HepG2 (cell line): ENCODE data around the gene OR2V2. TPM values are rescaled to one million over a fixed set of nuclear protein-coding genes. Genes with fewer than 3 reads are reported as not detected.

Experiments used
- ARNT2 ChIP-seq: sonication (generic); formaldehyde crosslinking; IDR thresholded peaks from 2 replicates; pipeline ENCODE4 v1.8.0; 2022; ENCODE audit warnings: mild to moderate bottlenecking, low read depth, missing genetic modification reagents, moderate library complexity
- CCAR2 ChIP-seq: fragments of 200-400 bp; formaldehyde crosslinking; optimal IDR thresholded peaks from 2 replicates; pipeline ENCODE3; 2018; ENCODE audit warnings: low read depth, mild to moderate bottlenecking, low read length, moderate library complexity
- CEBPB ChIP-seq: IDR thresholded peaks from 2 replicates; pipeline ENCODE4 v1.6.1; 2011; ENCODE audit warnings: low read depth, low read length, improper control_type of control experiment, borderline replicate concordance
- CEBPZ ChIP-seq: IDR thresholded peaks from 2 replicates; pipeline ENCODE4 v1.6.1; 2012; ENCODE audit warnings: low read length, improper control_type of control experiment
- EZH2 ChIP-seq: conservative IDR thresholded peaks from 2 replicates; pipeline ENCODE4 v1.6.1; 2012; ENCODE audit warnings: mild to moderate bottlenecking, low read depth, low read length, moderate library complexity
- JUNB ChIP-seq: sonication (generic); formaldehyde crosslinking; IDR thresholded peaks from 2 replicates; pipeline ENCODE4 v1.8.0; 2022; ENCODE audit warnings: missing genetic modification reagents, mild to moderate bottlenecking, borderline replicate concordance
- KMT2B ChIP-seq: IDR thresholded peaks from 2 replicates; pipeline ENCODE4 v1.6.1; 2016; ENCODE audit warnings: missing genetic modification reagents, missing compliant biosample characterization
- LBX2 ChIP-seq: sonication (generic); formaldehyde crosslinking; IDR thresholded peaks from 2 replicates; pipeline ENCODE4 v1.5.0; 2020; ENCODE audit warnings: missing genetic modification reagents, mild to moderate bottlenecking, borderline replicate concordance
- MAFF ChIP-seq: IDR thresholded peaks from 2 replicates; pipeline ENCODE4 v1.6.1; 2011; ENCODE audit warnings: low read depth, low read length, improper control_type of control experiment
- MED13 ChIP-seq: sonication (generic); formaldehyde crosslinking; IDR thresholded peaks from 2 replicates; pipeline ENCODE4 v1.5.0; 2020; ENCODE audit warnings: missing genetic modification reagents
- MIER3 ChIP-seq: IDR thresholded peaks from 2 replicates; pipeline ENCODE4 v1.6.1; 2016; ENCODE audit warnings: missing compliant biosample characterization, borderline replicate concordance
- PHF20 ChIP-seq: sonication (generic); formaldehyde crosslinking; IDR thresholded peaks from 2 replicates; pipeline ENCODE4 v1.5.0; 2020; ENCODE audit warnings: mild to moderate bottlenecking, missing genetic modification reagents
- PHF8 ChIP-seq: sonication (generic); formaldehyde crosslinking; IDR thresholded peaks from 2 replicates; pipeline ENCODE4 v1.5.0; 2020; ENCODE audit warnings: missing genetic modification reagents
- THAP8 ChIP-seq: sonication (generic); formaldehyde crosslinking; IDR thresholded peaks from 2 replicates; pipeline ENCODE4 v1.5.1; 2020; ENCODE audit warnings: missing genetic modification reagents, mild to moderate bottlenecking, borderline replicate concordance
- TRIM22 ChIP-seq: fragments of 450-650 bp; IDR thresholded peaks from 2 replicates; pipeline ENCODE4 v1.6.1; 2017
- XBP1 ChIP-seq: sonication (generic); formaldehyde crosslinking; IDR thresholded peaks from 2 replicates; pipeline ENCODE4 v1.5.0; 2020; ENCODE audit warnings: missing genetic modification reagents
- ZC3H13 ChIP-seq: sonication (generic); formaldehyde crosslinking; IDR thresholded peaks from 2 replicates; pipeline ENCODE4 v1.8.1; 2023; ENCODE audit warnings: mild to moderate bottlenecking, missing genetic modification reagents, moderate library complexity
- ZFYVE20 ChIP-seq: sonication (generic); formaldehyde crosslinking; IDR thresholded peaks from 2 replicates; pipeline ENCODE4 v1.8.0; 2023; ENCODE audit warnings: low read depth, mild to moderate bottlenecking, moderate library complexity, missing genetic modification reagents, borderline replicate concordance
- ZNF207 ChIP-seq: fragments of 450-650 bp; IDR thresholded peaks from 2 replicates; pipeline ENCODE4 v1.6.1; 2016; ENCODE audit warnings: antibody characterized with exemption, borderline replicate concordance
- ZNF263 ChIP-seq: sonication (generic); formaldehyde crosslinking; IDR thresholded peaks from 2 replicates; pipeline ENCODE4 v1.4.0; 2020; ENCODE audit warnings: missing genetic modification reagents
- ZNF496 ChIP-seq: sonication (generic); formaldehyde crosslinking; IDR thresholded peaks from 2 replicates; pipeline ENCODE4 v1.8.1; 2023; ENCODE audit warnings: mild to moderate bottlenecking, moderate library complexity, missing genetic modification reagents; ENCODE audit not compliant: insufficient replicate concordance
- ZNF652 ChIP-seq: IDR thresholded peaks from 2 replicates; pipeline ENCODE4 v1.6.1; 2016; ENCODE audit warnings: low read depth, borderline replicate concordance
- ZNF746 ChIP-seq: sonication (generic); formaldehyde crosslinking; IDR thresholded peaks from 2 replicates; pipeline ENCODE4 v1.8.0; 2022; ENCODE audit warnings: mild to moderate bottlenecking, missing genetic modification reagents
- ZNF788 ChIP-seq: sonication (generic); formaldehyde crosslinking; IDR thresholded peaks from 2 replicates; pipeline ENCODE4 v1.5.0; 2020; ENCODE audit warnings: mild to moderate bottlenecking, missing genetic modification reagents, borderline replicate concordance
- polyA plus RNA-seq, 8 experiments: library from polyadenylated mRNA; depleted of rRNA in 3 of 8; stranded (reverse) in 7 of 8; unstranded in 1 of 8; fragments of >200 nt; fragmentation: Illumina TruSeq in 4 of 8; extraction: Trizol in 4 of 8; gene quantifications; 2 replicates each; pipeline versions ENCODE4 v1.2.1 to v1.2.3, GENCODE V29; 2011 to 2016; ENCODE audit warnings: low read depth in 4 of 8, missing spikeins in 1 of 8, mixed read lengths in 1 of 8; ENCODE audit not compliant: insufficient read depth in 1 of 8
- total RNA-seq, 5 experiments: library from RNA; depleted of rRNA; stranded (reverse); fragments of >200 nt; fragmentation: Illumina TruSeq; extraction: Trizol; gene quantifications; 2 replicates each; pipeline ENCODE4 v1.2.3, GENCODE V29; 2016; ENCODE audit warnings: low read depth in 1 of 5

The OR2V2 gene
- total and polyA plus RNA-seq, 2 of the 13 experiments (the other 11 are each of a cell fraction or from before 2014, with no cell fraction given), result not detected

- TF ChIP-seq TRIM22, result no peak
- TF ChIP-seq ZNF207, result no peak
- TF ChIP-seq CEBPB, result no peak
- TF ChIP-seq ZNF788 (CRISPR knock-in tag), result peak; percentile 65; the same call in 1 of the 2 replicates
- TF ChIP-seq PHF8 (CRISPR knock-in tag), result no peak; the same call in none of the 2 replicates
- TF ChIP-seq ZFYVE20 (CRISPR knock-in tag), result 0 out of 2 replicates have a peak, but pooled peaks have one; percentile 26
- TF ChIP-seq CEBPZ, result no peak
- TF ChIP-seq MAFF, result no peak
- TF ChIP-seq THAP8 (CRISPR knock-in tag), result no peak
- 0 out of 2 replicates have a peak, but pooled peaks have one; percentile 9 for TF ChIP-seq XBP1 (CRISPR knock-in tag)
- peak; percentile 75; the same call in 1 of the 2 replicates for TF ChIP-seq ZC3H13
- no peak for TF ChIP-seq MED13 (CRISPR knock-in tag)
- peak; percentile 18; the same call in 1 of the 2 replicates for TF ChIP-seq ZNF746 (CRISPR knock-in tag)
- TF ChIP-seq ARNT2, result peak; percentile 91
- no peak for TF ChIP-seq CCAR2
- TF ChIP-seq ZNF652 (CRISPR knock-in tag), result 0 out of 2 replicates have a peak, but pooled peaks have one; percentile 9
- peak; percentile 37; the same call in 1 of the 2 replicates for TF ChIP-seq KMT2B (CRISPR knock-in tag)
- TF ChIP-seq MIER3 (CRISPR knock-in tag), result 0 out of 2 replicates have a peak, but pooled peaks have one; percentile 41
- TF ChIP-seq ZNF496 (CRISPR knock-in tag), result no peak
- TF ChIP-seq ZNF263, result peak; percentile 89
- no peak; the same call in 1 of the 2 replicates for TF ChIP-seq JUNB (CRISPR knock-in tag)
- TF ChIP-seq LBX2, result no peak
- no peak for TF ChIP-seq EZH2
- TF ChIP-seq PHF20, result peak; percentile 37; the same call in 1 of the 2 replicates
Measured at GRCh38 chr5:181191526-181192336, 44.3 kb downstream of the OR2V2 start (continued).
